ENCODE results near the gene RNF38.
"Not testable (repeated sequence)": the region's sequence is repeated elsewhere in the genome, so short reads cannot be mapped to it uniquely, and the experiment has no call there.

The RNF38 gene

DNA sequence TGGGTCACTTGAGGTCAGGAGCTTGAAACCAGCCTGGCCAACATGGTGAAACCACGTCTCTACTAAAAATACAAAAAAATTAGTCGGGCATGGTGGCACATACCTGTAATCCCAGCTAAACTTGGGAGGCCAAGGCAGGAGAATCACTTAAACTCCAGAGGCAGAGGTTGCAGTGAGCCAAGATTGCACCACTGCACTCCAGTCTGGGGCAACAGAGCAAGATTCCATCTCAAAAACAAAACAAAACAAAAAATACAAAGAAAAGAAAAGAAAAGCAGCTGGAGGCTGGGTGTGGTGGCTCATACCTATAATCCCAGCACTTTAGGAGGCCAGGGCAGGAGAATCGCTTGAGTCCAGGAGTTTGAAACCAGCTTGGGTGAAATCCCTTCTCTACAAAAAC lies 105.1 kb downstream of the RNF38 start:
- DNase-seq (ENCODE audit: low spot score): not testable (repeated sequence)

DNA sequence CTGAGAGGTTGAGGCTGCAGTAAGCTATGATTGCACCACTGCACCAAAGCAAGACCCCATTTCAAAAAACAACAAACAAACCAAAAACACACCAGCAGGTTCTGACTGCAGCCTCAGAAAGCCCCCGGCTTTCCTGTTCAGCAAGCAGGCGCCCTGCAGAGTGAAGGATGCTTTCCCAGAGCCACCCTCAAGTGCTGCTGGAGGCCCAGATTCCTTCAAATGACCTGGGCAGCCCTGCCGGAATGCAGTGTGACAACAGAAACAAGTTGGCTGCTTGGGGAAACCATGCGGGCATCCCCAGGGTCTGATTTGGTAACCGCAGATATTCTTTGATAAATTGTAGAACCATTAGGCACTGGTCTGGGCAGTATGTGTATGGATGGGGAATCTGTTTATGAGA lies 106.2 kb downstream of the RNF38 start:
- no peak for DNase-seq (ENCODE audit: low spot score)

DNA sequence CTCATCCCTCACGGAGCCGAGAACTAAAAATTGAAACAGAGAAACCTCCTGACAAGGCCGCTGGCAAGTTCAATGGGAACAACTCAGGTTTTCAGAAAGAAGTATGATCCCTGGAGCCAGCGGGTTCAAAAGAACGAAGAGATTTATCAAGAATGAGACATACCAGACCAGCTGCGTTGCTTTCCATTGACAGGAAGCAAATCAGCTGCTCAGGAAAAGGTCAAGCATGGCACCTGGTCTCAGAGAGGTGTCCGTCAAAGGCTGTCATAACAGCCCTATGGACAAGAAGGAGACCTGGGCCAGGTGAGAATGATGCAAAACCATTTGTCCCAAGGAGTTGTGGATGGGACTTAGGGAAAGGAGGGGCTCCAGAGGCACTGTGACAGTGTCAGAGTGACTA lies 106.9 kb downstream of the RNF38 start:
- no peak for DNase-seq (ENCODE audit: low spot score)

DNA sequence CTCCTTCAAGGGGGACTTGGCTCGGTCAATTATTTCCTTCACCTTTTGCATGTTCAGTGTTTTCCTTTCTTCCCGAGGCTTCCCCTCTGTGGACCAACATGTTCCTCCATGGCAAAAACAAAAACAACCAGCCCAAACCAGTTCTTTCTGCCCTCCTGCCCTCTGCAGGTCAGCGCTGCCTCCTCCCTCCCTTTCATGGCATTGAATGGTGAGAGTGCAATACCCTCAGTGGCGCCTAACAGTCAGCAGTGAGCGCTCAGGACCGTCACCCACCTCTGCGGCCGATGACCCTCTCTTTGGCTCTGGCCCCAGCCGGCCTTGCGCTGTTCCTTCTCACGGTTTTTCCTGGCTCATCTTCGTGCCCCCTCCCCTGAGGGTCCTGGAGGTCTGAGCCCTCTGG lies 107.4 kb downstream of the RNF38 start:
- no peak for DNase-seq (ENCODE audit: low spot score)

DNA sequence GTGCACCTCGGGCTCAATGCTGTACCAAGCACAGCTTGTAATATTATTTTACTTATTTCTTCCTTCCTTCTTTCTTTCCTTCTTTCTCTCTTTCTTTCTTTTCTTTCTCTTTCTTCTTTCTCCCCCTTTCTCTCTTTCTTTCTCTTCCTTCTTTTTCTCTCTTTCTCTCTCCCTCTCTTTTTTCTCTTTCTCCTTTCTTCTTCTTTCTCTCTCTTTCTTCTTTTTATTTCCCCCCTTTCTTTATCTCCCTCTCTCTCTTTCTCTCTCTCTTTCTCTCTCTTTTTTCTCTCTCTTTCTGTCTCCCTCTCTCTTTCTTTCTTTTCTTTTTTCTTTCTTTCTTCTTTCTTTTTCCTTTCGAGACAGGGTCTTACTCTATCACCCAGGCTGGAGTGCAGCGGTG lies 109.1 kb downstream of the RNF38 start:
- no peak for DNase-seq (ENCODE audit: low spot score)

DNA sequence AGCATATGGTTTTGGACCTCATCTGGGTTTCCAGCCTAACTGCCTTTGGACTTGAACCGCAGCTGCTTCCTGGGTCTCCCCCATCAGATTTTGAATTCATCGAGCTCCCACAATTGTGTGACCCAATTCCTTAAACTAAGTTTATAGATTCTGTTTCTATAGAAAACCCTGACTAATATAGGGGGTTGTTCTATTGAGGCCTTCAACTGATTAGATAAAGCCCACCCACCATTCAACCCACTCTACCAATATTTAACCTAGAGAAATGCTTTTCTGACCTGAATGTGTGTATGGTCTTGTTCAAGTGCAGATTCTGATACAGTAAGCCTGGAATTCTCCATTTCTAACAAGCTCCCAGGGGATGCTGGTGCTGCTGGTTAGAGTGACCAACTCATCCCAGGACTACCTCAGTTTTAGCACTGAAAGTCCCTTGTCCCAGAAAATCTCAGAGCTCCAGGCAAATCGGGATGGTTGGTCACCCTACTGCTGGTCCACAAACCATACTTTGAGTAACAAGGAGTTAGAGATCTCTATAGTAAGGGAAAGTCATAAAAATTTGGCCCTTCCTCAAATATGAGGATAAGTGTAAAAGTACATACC lies 110.1 kb downstream of the RNF38 start:
- DNase-seq (ENCODE audit: low spot score): no peak

DNA sequence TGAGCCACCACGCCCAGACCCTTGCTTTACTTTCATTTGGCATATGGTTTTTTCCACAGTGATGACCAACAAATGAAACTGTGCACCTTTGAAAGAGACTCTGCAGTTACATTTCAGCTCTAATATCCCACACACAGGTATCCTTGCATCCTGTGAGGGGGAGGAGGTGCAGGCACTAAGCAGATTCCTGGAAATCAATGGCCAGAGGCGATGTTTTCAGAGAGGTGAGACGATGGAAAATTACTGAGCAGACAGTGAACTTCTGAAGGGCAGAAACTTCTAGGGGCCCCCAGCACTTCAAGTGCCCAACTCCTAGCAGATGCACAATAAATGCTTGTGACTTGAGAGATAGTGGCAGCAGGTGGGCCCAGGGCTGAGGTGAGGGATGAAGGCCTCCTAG lies 112.0 kb downstream of the RNF38 start:
- no peak for DNase-seq (ENCODE audit: low spot score)

Measured in CD4-positive, alpha-beta T cell treated with Interleukin-15 for 4 hours (primary cell).